Liver (tissue), 9 donors: Measurements from ENCODE around the gene UBE2D4. TPM values are rescaled to one million over a fixed set of nuclear protein-coding genes. Genes with fewer than 3 reads are reported as not detected.
"Not testable (repeated sequence)": the region's sequence is repeated elsewhere in the genome, so short reads cannot be mapped to it uniquely, and the experiment has no call there.

ENCODE experiments used
- DNase-seq: peaks from one replicate; pipeline ENCODE4 v3.0.0-alpha.2; 2017; ENCODE audit warnings: low spot score
- H3K27ac ChIP-seq, 2 donors: one replicate each; pipeline ENCODE4 v1.7.0; 2013; ENCODE audit warnings: inconsistent platforms in 2 of 2, low read length in 2 of 2, control low read depth in 1 of 2, low read depth in 1 of 2, mild to moderate bottlenecking in 1 of 2
- H3K27me3 ChIP-seq, 4 donors: one replicate each; pipeline versions ENCODE4 v1.6.1 to v1.7.0; 2013; ENCODE audit warnings: low read length in 3 of 4, inconsistent platforms in 1 of 4, mild to moderate bottlenecking in 1 of 4, moderate library complexity in 1 of 4; ENCODE audit not compliant: control insufficient read depth in 4 of 4, insufficient read depth in 4 of 4
- H3K36me3 ChIP-seq, 4 donors: one replicate each; pipeline versions ENCODE4 v1.6.1 to v1.7.0; 2013; ENCODE audit warnings: low read length in 3 of 4, mild to moderate bottlenecking in 3 of 4, low read depth in 1 of 4, moderate library complexity in 1 of 4; ENCODE audit not compliant: control insufficient read depth in 4 of 4, insufficient read depth in 3 of 4
- H3K4me1 ChIP-seq, 4 donors: one replicate each; pipeline versions ENCODE4 v1.6.1 to v1.7.0; 2013; ENCODE audit warnings: low read length in 3 of 4, mild to moderate bottlenecking in 3 of 4, moderate library complexity in 1 of 4; ENCODE audit not compliant: control insufficient read depth in 4 of 4, insufficient read depth in 4 of 4
- H3K4me3 ChIP-seq, 3 donors: one replicate each; pipeline versions ENCODE4 v1.6.1 to v1.7.0; 2013; ENCODE audit warnings: low read length in 3 of 3, control low read depth in 1 of 3, low read depth in 1 of 3, mild to moderate bottlenecking in 1 of 3
- H3K9ac ChIP-seq, 2 donors: one replicate each; pipeline ENCODE4 v1.7.0; 2013; ENCODE audit warnings: low read length in 2 of 2, mild to moderate bottlenecking in 2 of 2, moderate library complexity in 2 of 2, control low read depth in 1 of 2, low read depth in 1 of 2
- H3K9me3 ChIP-seq, 4 donors: one replicate each; pipeline versions ENCODE4 v1.6.1 to v1.7.0; 2013; ENCODE audit warnings: low read length in 3 of 4; ENCODE audit not compliant: control insufficient read depth in 4 of 4
- WGBS: extraction: QIAGEN DNeasy Blood & Tissue Kit; methylation state at CpG from one replicate; pipeline ENCODE4 v1.1.7; 2013; 5-methylcytosine and 5-hydroxymethylcytosine counted together
- polyA plus RNA-seq, 2 donors: library from polyadenylated mRNA; stranded (reverse) in 1 of 2; unstranded in 1 of 2; fragments of 200-250 nt in 1 of 2; fragments of >200 nt in 1 of 2; fragmentation: Nextera tagmentation in 1 of 2; extraction: Ambion mirVana in 1 of 2; gene quantifications; one replicate each; pipeline versions ENCODE4 v1.2.1 to v1.2.3, GENCODE V29; 2013 to 2015
- total RNA-seq, 2 donors: library from RNA; depleted of rRNA; stranded (reverse); fragments of >200 nt; gene quantifications; one replicate each; pipeline ENCODE4 v1.2.3, GENCODE V29; 2014
- donor health status: healthy.
- donor health status: healthy.
- donor health status: healthy.
- donor health status: healthy.
- donor health status: healthy.

Gene UBE2D4
- total and polyA plus RNA-seq, 4 donors: 5.1 to 17.9 (median 11.8) TPM

DNA sequence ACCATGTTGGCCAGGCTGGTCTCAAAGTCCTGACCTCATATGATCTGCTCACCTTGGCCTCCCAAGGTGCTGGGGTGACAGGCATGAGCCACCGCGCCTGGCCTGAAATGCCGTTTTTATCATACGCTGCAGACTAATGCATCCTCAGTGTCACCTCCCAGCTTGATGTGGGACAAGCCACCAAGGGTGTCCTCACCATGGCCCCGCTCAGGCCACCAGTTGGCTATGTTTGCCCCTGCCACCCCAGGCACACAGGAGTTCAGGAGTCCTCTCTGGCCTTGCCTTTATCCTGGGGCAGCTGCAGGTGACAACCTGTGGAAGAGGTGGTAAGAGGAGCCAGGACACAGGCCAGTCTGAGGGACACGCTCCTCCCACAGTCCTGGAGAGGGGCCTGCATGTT is 68.4 kb downstream of the UBE2D4 start:
- not testable (repeated sequence) for H3K36me3 ChIP-seq, H3K27ac ChIP-seq, DNase-seq, H3K9me3 ChIP-seq, H3K9ac ChIP-seq, H3K4me1 ChIP-seq, H3K27me3 ChIP-seq, H3K4me3 ChIP-seq
- 98% methylated on average over 6 of the region's 6 CpGs for WGBS

DNA sequence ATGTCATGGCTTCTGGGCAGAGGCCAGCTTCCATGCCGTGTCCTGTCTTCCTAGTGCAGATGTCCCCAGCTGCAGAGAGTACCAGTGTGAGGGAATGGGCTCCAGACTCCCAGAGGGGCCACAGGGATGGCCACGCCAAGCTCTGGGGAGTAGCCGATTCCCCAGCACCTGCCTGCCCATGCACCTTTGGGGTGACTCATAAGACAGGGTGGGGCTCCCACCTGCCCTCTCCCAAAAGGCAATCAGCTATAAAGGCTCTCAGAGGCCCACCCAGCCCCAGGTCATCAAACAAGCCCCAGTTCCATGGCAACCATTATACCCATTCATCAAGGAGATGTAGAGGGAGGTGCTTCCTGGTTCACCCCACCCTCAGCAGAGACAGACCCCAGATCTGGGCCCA is 71.3 kb downstream of the UBE2D4 start, which contains the start of gene SPDYE1:
Gene SPDYE1, plus strand, starts transcription at position 366 of the 400 bp plus-strand sequence. CDS start 2,053 bp downstream, outside the sequence.
- H3K4me3 ChIP-seq, H3K4me1 ChIP-seq, H3K27ac ChIP-seq, DNase-seq, H3K9ac ChIP-seq, H3K36me3 ChIP-seq, H3K27me3 ChIP-seq, H3K9me3 ChIP-seq: not testable (repeated sequence)
- WGBS: 98% methylated on average over 3 of the region's 3 CpGs

Other genes starting within 250 kb of the UBE2D4 start
- gene COA1, start 196.9 kb upstream of the UBE2D4 start, total RNA-seq: 10 to 100 TPM; 33.5 to 37.8 TPM
- gene COA1, start 196.9 kb upstream of the UBE2D4 start, polyA plus RNA-seq: 10 to 100 TPM; 16.6 to 25.3 TPM
- gene BLVRA, start 167.8 kb upstream of the UBE2D4 start, total RNA-seq: 10 to 100 TPM in 1 of 2 donors, 1 to 10 TPM in 1; 5.1 to 23.5 TPM
- gene BLVRA, start 167.8 kb upstream of the UBE2D4 start, polyA plus RNA-seq: 1 to 10 TPM; 6.1 to 7.4 TPM
- gene MRPS24, start 56.9 kb upstream of the UBE2D4 start, total RNA-seq: 10 to 100 TPM; 38.7 to 73.5 TPM
- 100 to 1,000 TPM in 1 of 2 donors, 10 to 100 TPM in 1; 91.1 to 177 TPM for gene MRPS24, start 56.9 kb upstream of the UBE2D4 start, polyA plus RNA-seq
- gene URGCP, start 19.8 kb upstream of the UBE2D4 start, total RNA-seq: 10 to 100 TPM in 1 of 2 donors, 1 to 10 TPM in 1; 7.2 to 28.4 TPM
- 10 to 100 TPM; 11.7 to 14.3 TPM for gene URGCP, start 19.8 kb upstream of the UBE2D4 start, polyA plus RNA-seq
- gene SPDYE1, start 71.5 kb downstream of the UBE2D4 start, total RNA-seq: not detected
- under 1 TPM in 1 of 2 donors, not detected in 1; 0.71 TPM for gene SPDYE1, start 71.5 kb downstream of the UBE2D4 start, polyA plus RNA-seq
- 10 to 100 TPM; 47.3 to 60.2 TPM for gene DBNL, start 118.3 kb downstream of the UBE2D4 start, total RNA-seq
- gene DBNL, start 118.3 kb downstream of the UBE2D4 start, polyA plus RNA-seq: 10 to 100 TPM; 26.1 to 35.6 TPM
- 1 to 10 TPM in 1 of 2 donors, under 1 TPM in 1; 0.42 to 2.3 TPM for gene PGAM2, start 139.1 kb downstream of the UBE2D4 start, total RNA-seq
- gene PGAM2, start 139.1 kb downstream of the UBE2D4 start, polyA plus RNA-seq: under 1 TPM; 0.13 to 0.56 TPM
- gene POLM, start 156.1 kb downstream of the UBE2D4 start, total RNA-seq: 10 to 100 TPM in 1 of 2 donors, 1 to 10 TPM in 1; 6.9 to 24.0 TPM
- 1 to 10 TPM; 9.1 to 9.4 TPM for gene POLM, start 156.1 kb downstream of the UBE2D4 start, polyA plus RNA-seq
- 10 to 100 TPM in 1 of 2 donors, 1 to 10 TPM in 1; 3.4 to 13.3 TPM for gene AEBP1, start 177.9 kb downstream of the UBE2D4 start, total RNA-seq
- gene AEBP1, start 177.9 kb downstream of the UBE2D4 start, polyA plus RNA-seq: 10 to 100 TPM in 1 of 2 donors, 1 to 10 TPM in 1; 3.8 to 11.5 TPM
- gene POLD2, start 197.1 kb downstream of the UBE2D4 start, total RNA-seq: 10 to 100 TPM; 53.9 to 85.0 TPM
- 100 to 1,000 TPM in 1 of 2 donors, 10 to 100 TPM in 1; 85.7 to 101 TPM for gene POLD2, start 197.1 kb downstream of the UBE2D4 start, polyA plus RNA-seq
- gene MYL7, start 214.9 kb downstream of the UBE2D4 start, total RNA-seq: not detected
- not detected for gene MYL7, start 214.9 kb downstream of the UBE2D4 start, polyA plus RNA-seq